DND-41 (cell line): ENCODE data around the gene OMP.

Experiments
- ATAC-seq: fragments of 200-7000 bp; cut with Tn5 transposase; 3 replicates; pipeline ENCODE4 v1.9.1; 2021; ENCODE audit warnings: low read depth; ENCODE audit not compliant: insufficient read depth
- DNase-seq: peaks from one replicate; pipeline ENCODE4 v3.0.0-alpha.2; 2020
- H2AFZ ChIP-seq: 2 replicates; pipeline ENCODE4 v1.6.0; 2012; ENCODE audit warnings: low read depth, low read length
- H3K27ac ChIP-seq: 2 replicates; pipeline ENCODE4 v1.5.1; 2012; ENCODE audit warnings: low read length, inconsistent platforms
- H3K27me3 ChIP-seq: fragments of 200-600 bp; sonication (generic); 2 replicates; pipeline ENCODE4 v1.6.0; 2012; ENCODE audit warnings: low read length, mild to moderate bottlenecking, inconsistent platforms; ENCODE audit not compliant: insufficient read depth, poor library complexity
- H3K36me3 ChIP-seq: 2 replicates; pipeline ENCODE4 v1.5.1; 2012; ENCODE audit warnings: low read length, inconsistent platforms; ENCODE audit not compliant: insufficient read depth
- H3K4me1 ChIP-seq: 2 replicates; pipeline ENCODE4 v1.5.1; 2012; ENCODE audit warnings: mild to moderate bottlenecking, low read length; ENCODE audit not compliant: insufficient read depth
- H3K4me2 ChIP-seq: 2 replicates; pipeline ENCODE4 v1.6.0; 2012; ENCODE audit warnings: mild to moderate bottlenecking, moderate library complexity, low read length, inconsistent platforms; ENCODE audit not compliant: insufficient read depth
- H3K4me3 ChIP-seq, 2 experiments: fragments of 200-600 bp in 1 of 2; shearing (Covaris generic) in 1 of 2; 2 replicates each; pipeline ENCODE4 v1.5.1; 2012 to 2016; ENCODE audit warnings: inconsistent platforms in 2 of 2, low read length in 2 of 2, mild to moderate bottlenecking in 2 of 2, low read depth in 1 of 2, moderate library complexity in 1 of 2
- H3K79me2 ChIP-seq: 2 replicates; pipeline ENCODE4 v1.6.0; 2012; ENCODE audit warnings: low read length, inconsistent platforms; ENCODE audit not compliant: insufficient read depth
- H3K9ac ChIP-seq: 2 replicates; pipeline ENCODE4 v1.6.0; 2012; ENCODE audit warnings: low read depth, mild to moderate bottlenecking, inconsistent platforms, low read length, moderate library complexity
- H3K9me3 ChIP-seq: 2 replicates; pipeline ENCODE4 v1.5.1; 2012; ENCODE audit warnings: low read length, moderate library complexity, mild to moderate bottlenecking, inconsistent platforms; ENCODE audit not compliant: insufficient read depth, severe bottlenecking
- H4K20me1 ChIP-seq: 2 replicates; pipeline ENCODE4 v1.6.0; 2012; ENCODE audit warnings: low read length; ENCODE audit not compliant: insufficient read depth
- EZH2 ChIP-seq: IDR thresholded peaks from 3 replicates; pipeline ENCODE4 v1.6.1; 2012; ENCODE audit warnings: borderline replicate concordance, low read depth, mild to moderate bottlenecking, moderate library complexity, low read length, inconsistent platforms; ENCODE audit not compliant: severe bottlenecking
- TF ChIP-seq, protein P1 (sequence below): IDR thresholded peaks from 2 replicates; pipeline ENCODE4 v1.5.1; 2012; ENCODE audit warnings: borderline replicate concordance, low read length, moderate library complexity, mild to moderate bottlenecking; ENCODE audit not compliant: poor library complexity, severe bottlenecking; ENCODE audit errors: extremely low read depth

Gene OMP

DNA sequence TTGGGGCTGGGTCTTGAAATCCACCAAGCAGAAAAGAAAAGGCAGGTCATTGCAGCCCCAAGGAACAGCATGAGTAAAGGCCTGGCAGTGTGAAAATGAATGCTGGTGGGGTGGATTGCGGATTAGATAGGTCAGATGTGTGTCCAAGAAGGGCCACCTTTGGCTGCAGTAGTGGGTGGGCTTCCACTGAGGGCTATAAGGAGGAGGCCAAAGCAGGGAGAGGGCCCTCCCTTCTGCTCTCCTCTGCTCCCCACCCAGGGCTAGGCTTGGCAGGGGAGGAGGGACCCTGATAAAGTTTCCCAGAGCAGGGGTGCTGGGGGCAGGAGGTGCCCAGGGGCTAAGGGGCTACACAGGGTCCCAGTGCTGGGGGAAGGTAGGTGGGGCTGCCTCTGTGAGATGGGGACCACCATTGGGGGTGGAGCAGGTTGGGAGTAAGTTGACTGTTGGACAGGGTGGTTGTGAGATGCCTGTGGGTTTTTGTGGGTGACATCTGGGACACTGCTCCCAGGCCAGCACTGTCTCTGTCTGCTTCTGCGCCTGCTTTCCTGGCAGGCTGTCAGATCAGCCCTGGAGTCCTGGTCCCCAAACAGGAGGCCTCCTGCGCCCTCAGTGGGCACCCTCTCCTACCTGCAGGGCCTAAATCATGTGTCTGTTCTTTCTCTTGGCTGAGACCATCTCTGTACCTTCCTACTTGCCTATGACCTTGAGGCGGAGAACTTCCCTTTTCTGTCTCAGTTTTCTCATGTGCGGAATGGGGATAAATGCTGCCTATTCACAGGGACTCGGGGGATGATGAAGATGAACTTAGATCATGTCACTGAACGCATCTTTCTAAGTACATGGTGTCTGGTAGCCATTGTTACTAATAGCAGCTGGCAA lies 33.9 kb upstream of the OMP start:
- no peaks in the 10 kb centered on the region for H3K27me3 ChIP-seq
- peak overlapping the region; percentile 84 for H3K4me2 ChIP-seq
- H3K27ac ChIP-seq: no peak overlapping the region
- TF ChIP-seq, protein P1, sequence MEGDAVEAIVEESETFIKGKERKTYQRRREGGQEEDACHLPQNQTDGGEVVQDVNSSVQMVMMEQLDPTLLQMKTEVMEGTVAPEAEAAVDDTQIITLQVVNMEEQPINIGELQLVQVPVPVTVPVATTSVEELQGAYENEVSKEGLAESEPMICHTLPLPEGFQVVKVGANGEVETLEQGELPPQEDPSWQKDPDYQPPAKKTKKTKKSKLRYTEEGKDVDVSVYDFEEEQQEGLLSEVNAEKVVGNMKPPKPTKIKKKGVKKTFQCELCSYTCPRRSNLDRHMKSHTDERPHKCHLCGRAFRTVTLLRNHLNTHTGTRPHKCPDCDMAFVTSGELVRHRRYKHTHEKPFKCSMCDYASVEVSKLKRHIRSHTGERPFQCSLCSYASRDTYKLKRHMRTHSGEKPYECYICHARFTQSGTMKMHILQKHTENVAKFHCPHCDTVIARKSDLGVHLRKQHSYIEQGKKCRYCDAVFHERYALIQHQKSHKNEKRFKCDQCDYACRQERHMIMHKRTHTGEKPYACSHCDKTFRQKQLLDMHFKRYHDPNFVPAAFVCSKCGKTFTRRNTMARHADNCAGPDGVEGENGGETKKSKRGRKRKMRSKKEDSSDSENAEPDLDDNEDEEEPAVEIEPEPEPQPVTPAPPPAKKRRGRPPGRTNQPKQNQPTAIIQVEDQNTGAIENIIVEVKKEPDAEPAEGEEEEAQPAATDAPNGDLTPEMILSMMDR: no peak
- TF ChIP-seq EZH2: no peak
- ATAC-seq: no peak
- H3K79me2 ChIP-seq: no peaks in the 10 kb centered on the region
- no peaks in the 10 kb centered on the region for H3K9me3 ChIP-seq
- H4K20me1 ChIP-seq: no peaks in the 10 kb centered on the region; the same call in 1 of the 2 replicates
- no peaks in the 10 kb centered on the region for H3K36me3 ChIP-seq
- H3K4me1 ChIP-seq: peaks cover 26% of the 10 kb centered on the region
- H3K4me3 ChIP-seq: no peak overlapping the region
- DNase-seq: no peak
- H2AFZ ChIP-seq: no peak overlapping the region
- H3K9ac ChIP-seq: no peak overlapping the region

DNA sequence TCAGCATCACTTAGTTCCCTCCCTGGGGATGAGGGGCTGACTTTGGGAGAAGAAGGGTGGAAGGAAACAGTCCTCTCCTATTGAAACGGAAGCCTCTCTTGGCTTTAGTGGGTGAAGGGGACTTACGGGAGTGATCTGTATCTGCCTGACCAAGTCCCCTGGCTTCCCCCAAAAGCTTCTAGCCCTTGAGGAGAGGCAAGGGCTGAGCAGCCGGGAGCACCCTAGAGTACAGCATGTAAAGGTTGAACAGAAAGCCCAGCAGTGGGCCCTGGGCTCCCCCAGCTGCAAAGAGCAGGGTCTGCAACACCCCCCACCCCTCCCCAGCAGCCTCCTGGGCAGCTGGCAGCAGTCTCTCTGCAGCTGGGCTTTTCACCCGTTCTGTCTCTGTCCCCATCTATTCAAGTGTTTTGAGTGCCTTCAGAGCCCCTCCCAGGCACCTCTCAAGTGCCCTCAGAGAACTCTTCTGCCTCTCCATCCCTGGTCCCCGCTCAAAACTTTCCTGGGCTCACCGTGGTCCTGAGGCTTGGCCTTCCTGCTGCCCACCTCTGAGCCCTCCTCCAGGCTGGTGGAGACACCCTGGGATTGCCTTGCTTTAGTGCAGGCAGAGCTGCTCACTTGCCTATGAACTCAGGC lies 33.2 kb upstream of the OMP start:
- Histone ChIP-seq H3K9ac (no peak overlapping the region), H3K79me2 (no peaks in the 10 kb centered on the region), H2AFZ (no peak overlapping the region), H3K4me3 (no peak overlapping the region), H3K27ac (no peak overlapping the region), H3K4me1 (peaks cover 26% of the 10 kb centered on the region), H3K4me2 (no peak overlapping the region), H3K9me3 (no peaks in the 10 kb centered on the region), H3K27me3 (no peaks in the 10 kb centered on the region), H3K36me3 (no peaks in the 10 kb centered on the region), H4K20me1 (no peaks in the 10 kb centered on the region; the same call in 1 of the 2 replicates)
- ATAC-seq (no peak), DNase-seq (no peak)
- TF ChIP-seq, protein P1: no peak
- no peak for TF ChIP-seq EZH2

DNA sequence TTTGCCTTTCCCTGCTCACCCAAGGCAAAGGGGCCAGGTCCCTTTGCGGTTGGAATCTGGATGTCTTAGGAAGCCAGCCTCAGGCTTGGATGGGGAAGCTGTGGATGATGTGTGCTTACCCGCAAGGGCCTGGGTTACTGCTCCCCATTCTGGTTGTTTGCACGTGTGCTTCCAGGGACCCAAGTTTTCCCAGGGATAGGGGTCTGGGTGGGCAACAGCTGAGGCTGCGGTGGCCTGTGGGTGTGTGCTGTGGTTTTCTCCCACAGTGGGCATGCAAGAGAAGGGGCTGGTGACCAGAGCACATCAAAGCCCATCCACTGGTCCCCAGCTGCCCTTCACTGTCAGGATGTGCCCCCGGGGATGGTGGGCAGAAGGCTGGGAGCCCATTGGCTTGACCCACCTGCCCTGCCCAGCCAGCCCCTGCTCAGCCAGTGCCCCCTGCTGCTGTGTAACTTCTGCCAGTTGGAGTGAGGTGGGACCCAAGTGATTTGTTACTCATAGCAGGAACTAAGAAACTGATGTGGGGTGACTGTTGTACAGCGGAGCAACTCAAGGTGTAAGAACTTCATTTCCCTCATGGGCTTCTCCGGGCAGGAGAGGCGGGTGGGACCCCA lies 32.6 kb upstream of the OMP start:
- Histone ChIP-seq H3K27me3 (no peaks in the 10 kb centered on the region), H3K36me3 (no peaks in the 10 kb centered on the region), H3K79me2 (no peaks in the 10 kb centered on the region)

More for the DNA sequence above, 32.6 kb upstream of the OMP start:
- Histone ChIP-seq H3K9me3 (no peaks in the 10 kb centered on the region), H3K27ac (no peak overlapping the region), H2AFZ (no peak overlapping the region), H3K4me1 (peaks cover 26% of the 10 kb centered on the region), H3K4me3 (no peak overlapping the region), H4K20me1 (no peaks in the 10 kb centered on the region; the same call in 1 of the 2 replicates), H3K4me2 (no peak overlapping the region), H3K9ac (no peak overlapping the region)
- TF ChIP-seq, protein P1: no peak
- no peak for TF ChIP-seq EZH2
- ATAC-seq (no peak), DNase-seq (no peak)
